Measurements from ENCODE around the gene RIN2.

GRCh38 chr20:19793716-19794115, 35.7 kb downstream of the RIN2 start:
- TF ChIP-seq PATZ1 (CRISPR knock-in tag; IDR thresholded peaks at IDR 0.05; ENCODE audit: borderline replicate concordance): no peak
- TF ChIP-seq ISL1 (CRISPR knock-in tag; IDR thresholded peaks at IDR 0.05): no peak

Measured in SK-N-SH treated with all-trans-retinoic acid at 6 μM for 48 hours (cell line).